HEK293 (cell line): ENCODE data around the gene RPS6KB1.

ENCODE experiments used
- BCL11B ChIP-seq: fragments of 450-650 bp; formaldehyde crosslinking; IDR thresholded peaks from 2 replicates; pipeline ENCODE4 v1.5.1; 2016; ENCODE audit warnings: low read depth, missing biosample characterization, missing genetic modification characterization
- CTCF ChIP-seq: fragments of 450-650 bp; formaldehyde crosslinking; IDR thresholded peaks from 2 replicates; pipeline ENCODE4 v1.5.1; 2016; ENCODE audit warnings: missing biosample characterization, missing genetic modification characterization
- GLI2 ChIP-seq: fragments of 450-650 bp; formaldehyde crosslinking; IDR thresholded peaks from 2 replicates; pipeline ENCODE4; 2017; ENCODE audit warnings: missing biosample characterization, missing genetic modification characterization, low read depth, borderline replicate concordance
- GLI4 ChIP-seq: fragments of 450-650 bp; formaldehyde crosslinking; IDR thresholded peaks from 2 replicates; pipeline ENCODE4 v1.5.1; 2016; ENCODE audit warnings: missing biosample characterization, missing genetic modification characterization
- REPIN1 ChIP-seq: fragments of 450-650 bp; formaldehyde crosslinking; IDR thresholded peaks from 2 replicates; pipeline ENCODE4 v1.5.1; 2017; ENCODE audit warnings: missing biosample characterization, missing genetic modification characterization, low read depth
- SP2 ChIP-seq: fragments of 450-650 bp; formaldehyde crosslinking; IDR thresholded peaks from 2 replicates; pipeline ENCODE4 v1.5.1; 2016; ENCODE audit warnings: missing biosample characterization, missing genetic modification characterization
- TCF7L2 ChIP-seq: IDR thresholded peaks from 2 replicates; pipeline ENCODE4 v1.6.1; 2011; ENCODE audit warnings: low read depth, mild to moderate bottlenecking, inconsistent platforms, low read length, moderate library complexity, borderline replicate concordance
- ZNF138 ChIP-seq: fragments of 450-650 bp; formaldehyde crosslinking; IDR thresholded peaks from 2 replicates; pipeline ENCODE4 v1.5.1; 2016; ENCODE audit warnings: missing biosample characterization, missing genetic modification characterization, borderline replicate concordance
- ZNF140 ChIP-seq: fragments of 450-650 bp; formaldehyde crosslinking; IDR thresholded peaks from 2 replicates; pipeline ENCODE4 v1.5.1; 2016; ENCODE audit warnings: missing biosample characterization, missing genetic modification characterization
- ZNF302 ChIP-seq: fragments of 450-650 bp; formaldehyde crosslinking; IDR thresholded peaks from 2 replicates; pipeline ENCODE4 v1.5.1; 2016; ENCODE audit warnings: missing biosample characterization, missing genetic modification characterization, low read depth
- ZNF335 ChIP-seq: fragments of 450-650 bp; formaldehyde crosslinking; conservative IDR thresholded peaks from 2 replicates; pipeline ENCODE4 v1.5.1; 2016; ENCODE audit warnings: missing biosample characterization, missing genetic modification characterization
- ZNF404 ChIP-seq: fragments of 450-650 bp; formaldehyde crosslinking; IDR thresholded peaks from 2 replicates; pipeline ENCODE4 v1.5.1; 2017; ENCODE audit warnings: missing biosample characterization, missing genetic modification characterization
- TF ChIP-seq, protein P1 (sequence below): fragments of 450-650 bp; formaldehyde crosslinking; IDR thresholded peaks from 2 replicates; pipeline ENCODE4 v1.5.1; 2017; ENCODE audit warnings: missing biosample characterization, mild to moderate bottlenecking, missing genetic modification characterization, moderate library complexity

GRCh38 chr17:59870482-59870881 is 22.4 kb upstream of the RPS6KB1 start:
- TF ChIP-seq ZNF302 (tag by site-specific recombination) = no peak
- no peak for TF ChIP-seq CTCF (tag by site-specific recombination)
- TF ChIP-seq, protein P1, sequence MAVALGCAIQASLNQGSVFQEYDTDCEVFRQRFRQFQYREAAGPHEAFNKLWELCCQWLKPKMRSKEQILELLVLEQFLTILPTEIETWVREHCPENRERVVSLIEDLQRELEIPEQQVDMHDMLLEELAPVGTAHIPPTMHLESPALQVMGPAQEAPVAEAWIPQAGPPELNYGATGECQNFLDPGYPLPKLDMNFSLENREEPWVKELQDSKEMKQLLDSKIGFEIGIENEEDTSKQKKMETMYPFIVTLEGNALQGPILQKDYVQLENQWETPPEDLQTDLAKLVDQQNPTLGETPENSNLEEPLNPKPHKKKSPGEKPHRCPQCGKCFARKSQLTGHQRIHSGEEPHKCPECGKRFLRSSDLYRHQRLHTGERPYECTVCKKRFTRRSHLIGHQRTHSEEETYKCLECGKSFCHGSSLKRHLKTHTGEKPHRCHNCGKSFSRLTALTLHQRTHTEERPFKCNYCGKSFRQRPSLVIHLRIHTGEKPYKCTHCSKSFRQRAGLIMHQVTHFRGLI (tag by site-specific recombination) = no peak
- no peak for TF ChIP-seq ZNF404 (tag by site-specific recombination)
- TF ChIP-seq TCF7L2 = no peak
- no peak for TF ChIP-seq BCL11B (tag by site-specific recombination)
- TF ChIP-seq GLI2 (tag by site-specific recombination) = no peak
- no peak for TF ChIP-seq ZNF140 (tag by site-specific recombination)
- TF ChIP-seq REPIN1 = no peak
- no peak for TF ChIP-seq ZNF335 (tag by site-specific recombination)
- TF ChIP-seq GLI4 (tag by site-specific recombination) = no peak
- no peak for TF ChIP-seq SP2
- no peak for TF ChIP-seq ZNF138 (tag by site-specific recombination)
